HFF-Myc (cell line): ENCODE results near the gene SASH3.

Experiments used
- DNase-seq: peaks from one replicate; pipeline ENCODE4 v3.0.0-alpha.2; 2011; ENCODE audit warnings: low read depth; ENCODE audit errors: extremely low read depth
- H3K4me3 ChIP-seq: replicated peaks from 2 replicates; pipeline ENCODE4 v1.5.1; 2011; ENCODE audit warnings: low read depth, mild to moderate bottlenecking, control low read depth, low read length
- CTCF ChIP-seq: IDR thresholded peaks from 2 replicates; pipeline ENCODE4 v1.5.1; 2012; ENCODE audit warnings: mild to moderate bottlenecking, low read depth, low read length, control low read depth; ENCODE audit errors: missing control alignments

The SASH3 gene

GRCh38 chrX:129787336-129788055 is 7.7 kb downstream of the SASH3 start:
- DNase-seq = no peak
- no peak overlapping the region for H3K4me3 ChIP-seq
- TF ChIP-seq CTCF = no peak

GRCh38 chrX:129788527-129788926 is 8.8 kb downstream of the SASH3 start:
- no peak for DNase-seq
- no peak for TF ChIP-seq CTCF
- H3K4me3 ChIP-seq = no peak overlapping the region

GRCh38 chrX:129790146-129790545 is 10.4 kb downstream of the SASH3 start:
- H3K4me3 ChIP-seq = no peak overlapping the region
- DNase-seq = no peak
- TF ChIP-seq CTCF = no peak

- TF ChIP-seq CTCF = no peak
- DNase-seq = no peak
- no peak overlapping the region for H3K4me3 ChIP-seq
Measured at GRCh38 chrX:129790808-129791207, 11.1 kb downstream of the SASH3 start.

- H3K4me3 ChIP-seq = no peak overlapping the region
- no peak for TF ChIP-seq CTCF
- no peak for DNase-seq
Measured at GRCh38 chrX:129791336-129791735, 11.6 kb downstream of the SASH3 start.

GRCh38 chrX:129791961-129792570 is 12.3 kb downstream of the SASH3 start:
- TF ChIP-seq CTCF = no peak
- DNase-seq = no peak
- no peak overlapping the region for H3K4me3 ChIP-seq
